K562 treated with DMSO at 1 percent for 4 hours (cell line): ENCODE measurements around the gene ESYT2. TPM values are rescaled to one million over a fixed set of nuclear protein-coding genes. Genes with fewer than 3 reads are reported as not detected.

Source experiments
- total RNA-seq: library from RNA; unstranded; fragments of 300-600 nt; gene quantifications from 2 replicates; pipeline ENCODE4 v1.2.3, GENCODE V29; 2022; ENCODE audit not compliant: insufficient read depth

ESYT2 gene, protein sequence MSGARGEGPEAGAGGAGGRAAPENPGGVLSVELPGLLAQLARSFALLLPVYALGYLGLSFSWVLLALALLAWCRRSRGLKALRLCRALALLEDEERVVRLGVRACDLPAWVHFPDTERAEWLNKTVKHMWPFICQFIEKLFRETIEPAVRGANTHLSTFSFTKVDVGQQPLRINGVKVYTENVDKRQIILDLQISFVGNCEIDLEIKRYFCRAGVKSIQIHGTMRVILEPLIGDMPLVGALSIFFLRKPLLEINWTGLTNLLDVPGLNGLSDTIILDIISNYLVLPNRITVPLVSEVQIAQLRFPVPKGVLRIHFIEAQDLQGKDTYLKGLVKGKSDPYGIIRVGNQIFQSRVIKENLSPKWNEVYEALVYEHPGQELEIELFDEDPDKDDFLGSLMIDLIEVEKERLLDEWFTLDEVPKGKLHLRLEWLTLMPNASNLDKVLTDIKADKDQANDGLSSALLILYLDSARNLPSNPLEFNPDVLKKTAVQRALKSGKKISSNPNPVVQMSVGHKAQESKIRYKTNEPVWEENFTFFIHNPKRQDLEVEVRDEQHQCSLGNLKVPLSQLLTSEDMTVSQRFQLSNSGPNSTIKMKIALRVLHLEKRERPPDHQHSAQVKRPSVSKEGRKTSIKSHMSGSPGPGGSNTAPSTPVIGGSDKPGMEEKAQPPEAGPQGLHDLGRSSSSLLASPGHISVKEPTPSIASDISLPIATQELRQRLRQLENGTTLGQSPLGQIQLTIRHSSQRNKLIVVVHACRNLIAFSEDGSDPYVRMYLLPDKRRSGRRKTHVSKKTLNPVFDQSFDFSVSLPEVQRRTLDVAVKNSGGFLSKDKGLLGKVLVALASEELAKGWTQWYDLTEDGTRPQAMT
- 40.5 and 44.0 TPM in 2 replicates for total RNA-seq

DNA sequence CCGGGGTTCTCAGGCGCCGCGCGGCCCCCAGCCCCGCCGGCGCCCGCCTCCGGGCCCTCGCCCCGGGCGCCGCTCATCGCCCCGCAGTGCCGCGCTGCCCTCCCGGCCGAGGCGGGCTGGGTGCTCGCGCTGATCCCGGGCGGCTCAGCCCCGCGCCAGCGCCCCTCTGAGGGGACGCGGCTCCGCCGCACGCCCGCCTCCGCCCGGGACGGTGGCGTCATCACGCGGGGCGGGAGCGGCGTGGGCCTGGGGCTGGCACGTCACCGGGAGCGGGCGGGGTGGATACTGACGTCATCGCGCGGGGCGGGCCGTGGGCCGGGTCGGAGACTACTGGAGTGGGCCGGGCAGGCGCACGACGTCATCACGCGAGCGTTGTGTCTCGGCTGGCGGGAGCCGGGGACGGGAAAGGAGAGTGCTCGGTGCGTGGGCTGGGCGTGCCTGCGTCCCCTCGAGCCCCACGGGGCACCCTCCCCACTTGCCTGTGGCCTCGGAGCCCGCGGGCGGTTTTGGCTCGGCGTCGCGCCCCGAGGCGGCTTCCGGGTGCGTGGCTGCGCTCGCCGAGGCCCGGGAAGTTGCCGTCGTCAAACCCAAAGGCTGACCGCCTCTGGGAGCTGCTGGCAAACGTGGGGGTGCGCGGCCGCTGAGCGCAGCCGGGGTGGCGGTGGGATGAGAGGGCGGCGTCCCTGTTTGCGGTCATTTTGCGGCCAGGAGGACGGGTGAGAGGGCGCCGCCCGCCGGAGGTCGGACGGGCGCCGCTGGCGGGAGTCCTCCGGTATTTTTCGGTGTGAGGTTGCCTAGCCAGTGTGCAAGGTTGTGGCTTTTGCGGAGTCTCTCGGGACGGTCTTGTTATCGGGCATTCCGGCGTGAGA lies at the start of gene ESYT2:
Gene ESYT2, minus strand, starts transcription at position 168 of the 869 bp plus-strand sequence. Its CDS starts 91 bp downstream, at position 77.

DNA sequence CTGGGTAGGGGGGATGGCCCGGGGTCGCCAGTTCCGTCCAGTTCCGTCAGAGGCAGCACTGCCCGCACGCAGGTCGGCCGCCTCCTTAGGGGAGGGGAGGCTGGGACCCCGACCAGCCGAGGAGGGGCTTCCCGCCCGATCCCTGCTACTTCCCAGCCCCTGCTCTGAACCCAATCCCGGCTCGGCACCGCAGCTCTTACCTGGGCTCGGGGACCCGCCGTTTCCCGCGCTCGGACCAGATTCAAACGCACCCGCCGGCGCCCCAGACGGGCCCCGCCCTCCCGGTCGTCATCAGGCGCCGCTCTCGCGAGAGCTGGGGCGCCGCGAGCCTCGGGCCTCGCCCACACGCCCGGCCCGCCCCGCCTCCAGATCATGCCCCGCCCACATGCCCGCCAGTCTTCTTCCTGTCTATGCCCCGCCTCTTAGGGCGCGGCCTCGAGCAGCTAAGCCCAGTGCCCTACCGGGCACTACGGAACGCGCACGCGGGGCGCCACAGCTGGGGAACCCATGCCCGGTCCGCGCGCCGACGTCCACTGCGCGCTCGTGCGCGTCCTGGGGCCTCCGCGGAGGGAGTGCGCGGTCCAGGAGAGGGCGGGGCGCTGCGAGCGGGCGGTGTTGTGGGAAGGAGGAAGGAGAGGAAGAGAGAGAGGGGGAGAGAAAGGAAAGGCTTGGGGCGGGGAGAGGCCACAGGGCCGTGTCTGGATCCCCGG lies 124.6 kb downstream of the ESYT2 start, which contains the start of gene NCAPG2:
Gene NCAPG2, minus strand, starts transcription at position 281 of the 710 bp plus-strand sequence. CDS start 2,905 bp downstream, outside the sequence.

Other genes starting within 250 kb of the ESYT2 start
- gene PTPRN2, start 241.7 kb downstream of the ESYT2 start, total RNA-seq: not detected in 2 replicates
- gene NCAPG2, start 124.7 kb downstream of the ESYT2 start, total RNA-seq: 53.0 and 75.8 TPM in 2 replicates
- gene DYNC2I1, start 27.0 kb upstream of the ESYT2 start, total RNA-seq: 13.5 and 16.1 TPM in 2 replicates